ENCODE measurements around the gene MAP3K7CL. TPM values are rescaled to one million over a fixed set of nuclear protein-coding genes. Genes with fewer than 3 reads are reported as not detected.

The MAP3K7CL gene
- total RNA-seq, 2 donors from 2014 or later = 1.3 TPM; not detected in 1

GRCh38 chr21:29208044-29208681 is 77.7 kb downstream of the MAP3K7CL start:
- no peak overlapping the region for H3K27ac ChIP-seq (ENCODE audit: low read depth, low read length)
- H3K9ac ChIP-seq (ENCODE audit: extremely low read depth, low read length, poor library complexity, severe bottlenecking) = no peak overlapping the region
- DNase-seq = no peak
- no peaks in the 10 kb centered on the region for H3K36me3 ChIP-seq (ENCODE audit: control insufficient read depth, insufficient read depth, low read length)
- H3K27ac Mint-ChIP-seq = no peak overlapping the region
- no peaks in the 10 kb centered on the region for H3K9me3 Mint-ChIP-seq
- H3K4me1 Mint-ChIP-seq = no peaks in the 10 kb centered on the region
- H3K36me3 Mint-ChIP-seq (ENCODE audit: low read depth) = no peaks in the 10 kb centered on the region
- no peaks in the 10 kb centered on the region for H3K9me3 ChIP-seq (ENCODE audit: control insufficient read depth, low read length)
- no peaks in the 10 kb centered on the region for H3K27me3 Mint-ChIP-seq (ENCODE audit: insufficient read depth)
- no peaks in the 10 kb centered on the region for H3K4me1 ChIP-seq (ENCODE audit: control insufficient read depth, insufficient read depth, low read length)
- H3K4me3 ChIP-seq (ENCODE audit: low read length) = no peak overlapping the region
- TF ChIP-seq CTCF (conservative IDR thresholded peaks at IDR 0.05) = no peak
- WGBS, 2 experiments (ENCODE audit: insufficient coverage in 1 of 2, insufficient read length in 1 of 2) = 76 to 79% methylated on average over 5 to 9 of the region's 9 CpGs
- no peak overlapping the region for H3K4me3 Mint-ChIP-seq
- no peaks in the 10 kb centered on the region for H3K27me3 ChIP-seq (ENCODE audit: control insufficient read depth, insufficient read depth, low read length, poor library complexity, severe bottlenecking)

GRCh38 chr21:29208682-29209059 is 78.2 kb downstream of the MAP3K7CL start:
- no peaks in the 10 kb centered on the region for H3K9me3 Mint-ChIP-seq
- H3K4me1 Mint-ChIP-seq = no peaks in the 10 kb centered on the region
- no peak overlapping the region for H3K9ac ChIP-seq (ENCODE audit: extremely low read depth, low read length, poor library complexity, severe bottlenecking)
- H3K4me1 ChIP-seq (ENCODE audit: control insufficient read depth, insufficient read depth, low read length) = no peaks in the 10 kb centered on the region
- H3K27ac Mint-ChIP-seq = no peak overlapping the region
- H3K4me3 ChIP-seq (ENCODE audit: low read length) = no peak overlapping the region
- no peaks in the 10 kb centered on the region for H3K27me3 Mint-ChIP-seq (ENCODE audit: insufficient read depth)
- H3K4me3 Mint-ChIP-seq = no peak overlapping the region
- no peak for TF ChIP-seq CTCF (conservative IDR thresholded peaks at IDR 0.05)
- H3K27ac ChIP-seq (ENCODE audit: low read depth, low read length) = no peak overlapping the region
- H3K9me3 ChIP-seq (ENCODE audit: control insufficient read depth, low read length) = no peaks in the 10 kb centered on the region
- 84 to 100% methylated on average over 1 of the region's 1 CpG for WGBS, 2 experiments (ENCODE audit: insufficient coverage in 1 of 2, insufficient read length in 1 of 2)
- H3K36me3 Mint-ChIP-seq (ENCODE audit: low read depth) = no peaks in the 10 kb centered on the region
- H3K27me3 ChIP-seq (ENCODE audit: control insufficient read depth, insufficient read depth, low read length, poor library complexity, severe bottlenecking) = no peaks in the 10 kb centered on the region
- H3K36me3 ChIP-seq (ENCODE audit: control insufficient read depth, insufficient read depth, low read length) = no peaks in the 10 kb centered on the region
- no peak for DNase-seq

- H3K4me3 Mint-ChIP-seq = no peak overlapping the region
- H3K27ac Mint-ChIP-seq = no peak overlapping the region
- no peak for TF ChIP-seq CTCF (conservative IDR thresholded peaks at IDR 0.05)
Measured at GRCh38 chr21:29209696-29210095, 79.3 kb downstream of the MAP3K7CL start.

More at GRCh38 chr21:29209696-29210095, 79.3 kb downstream of the MAP3K7CL start:
- H3K27ac ChIP-seq (ENCODE audit: low read depth, low read length) = no peak overlapping the region
- Mint-ChIP-seq H3K9me3 (no peaks in the 10 kb centered on the region), H3K4me1 (no peaks in the 10 kb centered on the region), H3K27me3 (ENCODE audit: insufficient read depth) (no peaks in the 10 kb centered on the region), H3K36me3 (ENCODE audit: low read depth) (no peaks in the 10 kb centered on the region)
- H3K9me3 ChIP-seq (ENCODE audit: control insufficient read depth, low read length) = no peaks in the 10 kb centered on the region
- H3K36me3 ChIP-seq (ENCODE audit: control insufficient read depth, insufficient read depth, low read length) = no peaks in the 10 kb centered on the region
- no peaks in the 10 kb centered on the region for H3K27me3 ChIP-seq (ENCODE audit: control insufficient read depth, insufficient read depth, low read length, poor library complexity, severe bottlenecking)
- H3K4me1 ChIP-seq (ENCODE audit: control insufficient read depth, insufficient read depth, low read length) = no peaks in the 10 kb centered on the region
- no peak overlapping the region for H3K9ac ChIP-seq (ENCODE audit: extremely low read depth, low read length, poor library complexity, severe bottlenecking)
- H3K4me3 ChIP-seq (ENCODE audit: low read length) = no peak overlapping the region
- DNase-seq = no peak

Data from endodermal cell (in vitro differentiated cells).